GM12891 (cell line): Measurements from ENCODE around the gene CCDC157.

Experiments
- DNase-seq: peaks from one replicate; pipeline ENCODE4 v3.0.0; 2011; ENCODE audit warnings: low spot score; ENCODE audit not compliant: insufficient read length
- FAIRE-seq: peaks from 2 replicates; lab custom pipeline; 2011; peaks lifted over from hg19 to GRCh38; lab: Jason Lieb, UNC
- PAX5 ChIP-seq: IDR thresholded peaks from 2 replicates; pipeline ENCODE4 v1.6.1; 2011; ENCODE audit warnings: low read length, moderate library complexity, mild to moderate bottlenecking; ENCODE audit not compliant: insufficient read depth, severe bottlenecking
- POLR2A ChIP-seq: IDR thresholded peaks from 2 replicates; pipeline ENCODE4 v1.6.1; 2011; ENCODE audit warnings: low read depth, low read length, control low read depth
- POLR2AphosphoS5 ChIP-seq: IDR thresholded peaks from 2 replicates; pipeline ENCODE4 v1.6.1; 2011; ENCODE audit warnings: low read depth, low read length, control low read depth
- POU2F2 ChIP-seq: IDR thresholded peaks from 2 replicates; pipeline ENCODE4 v1.6.1; 2011; ENCODE audit warnings: low read depth, mild to moderate bottlenecking, control low read depth, low read length, moderate library complexity
- SPI1 ChIP-seq: IDR thresholded peaks from 2 replicates; pipeline ENCODE4 v1.6.1; 2011; ENCODE audit warnings: low read depth, low read length, control low read depth
- TAF1 ChIP-seq: IDR thresholded peaks from 2 replicates; pipeline ENCODE4 v1.6.1; 2011; ENCODE audit warnings: low read depth, low read length, control low read depth

Gene CCDC157

GRCh38 chr22:30371981-30372380 lies 15.2 kb downstream of the CCDC157 start:
- no peak for FAIRE-seq
- no peak for DNase-seq
- TF ChIP-seq SPI1 = no peak
- no peak for TF ChIP-seq TAF1

GRCh38 chr22:30372915-30373314 lies 16.1 kb downstream of the CCDC157 start:
- DNase-seq (no peak), FAIRE-seq (no peak)
- TF ChIP-seq PAX5 (no peak), TAF1 (no peak), POLR2AphosphoS5 (no peak), POU2F2 (no peak), POLR2A (no peak), SPI1 (no peak)

GRCh38 chr22:30373331-30374325 lies 16.8 kb downstream of the CCDC157 start:
- FAIRE-seq (no peak), DNase-seq (no peak)
- TF ChIP-seq TAF1 = no peak
- TF ChIP-seq POU2F2 = no peak
- TF ChIP-seq POLR2AphosphoS5 = no peak
- no peak for TF ChIP-seq POLR2A

GRCh38 chr22:30375312-30375849 lies 18.6 kb downstream of the CCDC157 start:
- TF ChIP-seq POLR2AphosphoS5 (no peak), PAX5 (no peak), SPI1 (no peak), TAF1 (no peak), POLR2A (no peak)
- no peak for DNase-seq
- no peak for FAIRE-seq

GRCh38 chr22:30380011-30380410 lies 23.2 kb downstream of the CCDC157 start:
- DNase-seq (no peak), FAIRE-seq (no peak)
- TF ChIP-seq POLR2AphosphoS5 = no peak
- no peak for TF ChIP-seq TAF1
- TF ChIP-seq POLR2A = no peak
- TF ChIP-seq POU2F2 = no peak
- TF ChIP-seq PAX5 = no peak
- TF ChIP-seq SPI1 = no peak

GRCh38 chr22:30381264-30381663 lies 24.5 kb downstream of the CCDC157 start:
- no peak for TF ChIP-seq POLR2A
- no peak for TF ChIP-seq POLR2AphosphoS5
- no peak for TF ChIP-seq PAX5
- TF ChIP-seq SPI1 = no peak
- TF ChIP-seq POU2F2 = no peak
- TF ChIP-seq TAF1 = no peak
- FAIRE-seq = no peak
- DNase-seq = no peak

- no peak for DNase-seq
- FAIRE-seq = no peak
- TF ChIP-seq PAX5 = no peak
- TF ChIP-seq POU2F2 = no peak
- TF ChIP-seq POLR2A = no peak
- TF ChIP-seq POLR2AphosphoS5 = no peak
- no peak for TF ChIP-seq TAF1
- no peak for TF ChIP-seq SPI1
Measured at GRCh38 chr22:30382340-30382739, 25.5 kb downstream of the CCDC157 start.

- DNase-seq (no peak), FAIRE-seq (no peak)
- TF ChIP-seq POLR2A (no peak), TAF1 (no peak), SPI1 (no peak), POLR2AphosphoS5 (no peak), PAX5 (no peak), POU2F2 (no peak)
Measured at GRCh38 chr22:30383061-30383460, 26.3 kb downstream of the CCDC157 start.

GRCh38 chr22:30385942-30386341 lies 29.1 kb downstream of the CCDC157 start:
- DNase-seq = no peak
- no peak for FAIRE-seq
- TF ChIP-seq SPI1 = no peak
- TF ChIP-seq POLR2A = no peak
- no peak for TF ChIP-seq POU2F2
- no peak for TF ChIP-seq POLR2AphosphoS5
- no peak for TF ChIP-seq TAF1
- no peak for TF ChIP-seq PAX5

- no peak for FAIRE-seq
- TF ChIP-seq POU2F2 = no peak
- TF ChIP-seq POLR2AphosphoS5 = no peak
- TF ChIP-seq POLR2A = no peak
- no peak for TF ChIP-seq SPI1
- no peak for TF ChIP-seq PAX5
- TF ChIP-seq TAF1 = no peak
- DNase-seq = no peak
Measured at GRCh38 chr22:30386608-30386959, 29.8 kb downstream of the CCDC157 start.
